Cardiac fibroblast (primary cell): Measurements from ENCODE around the gene ASAP2.

Experiments used
- DNase-seq, 2 donors: peaks; one replicate each; pipeline versions ENCODE4 v3.0.0 to v3.0.0-alpha.2; 2010; ENCODE audit warnings: low read depth in 2 of 2
- H3K4me3 ChIP-seq, 2 donors: replicated peaks in 1 of 2; 1 replicate in 1 of 2; 2 replicates in 1 of 2; pipeline ENCODE4 v1.5.1; 2011; ENCODE audit warnings: low read depth in 2 of 2, low read length in 2 of 2, mild to moderate bottlenecking in 2 of 2, moderate library complexity in 1 of 2
- TF ChIP-seq, protein P1 (sequence below): IDR thresholded peaks from one replicate; pipeline ENCODE4 v1.5.1; 2011; ENCODE audit warnings: low read depth, mild to moderate bottlenecking, low read length, inconsistent platforms

ASAP2 gene

DNA sequence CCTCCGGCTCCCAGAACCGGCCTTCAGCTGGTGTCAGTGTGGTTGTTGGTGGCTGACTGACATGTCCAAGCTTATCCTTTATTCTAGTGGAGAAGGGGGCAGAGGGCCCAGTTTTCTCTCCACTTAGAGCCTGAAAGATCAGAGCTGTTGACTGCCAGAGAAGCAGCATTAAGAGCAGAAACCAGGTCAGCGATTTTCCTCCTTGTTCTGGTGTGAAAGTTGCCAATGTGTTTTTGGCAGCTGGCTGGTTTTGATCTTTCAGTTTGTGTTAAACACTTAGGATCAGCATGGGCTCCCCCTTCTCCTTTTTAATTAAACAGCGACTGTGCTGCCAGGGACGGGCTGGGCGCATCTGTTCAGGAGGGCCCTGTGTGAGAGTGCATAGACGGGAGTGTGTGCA, 100.9 kb downstream of the ASAP2 start:
- DNase-seq: no peak
- TF ChIP-seq, protein P1, sequence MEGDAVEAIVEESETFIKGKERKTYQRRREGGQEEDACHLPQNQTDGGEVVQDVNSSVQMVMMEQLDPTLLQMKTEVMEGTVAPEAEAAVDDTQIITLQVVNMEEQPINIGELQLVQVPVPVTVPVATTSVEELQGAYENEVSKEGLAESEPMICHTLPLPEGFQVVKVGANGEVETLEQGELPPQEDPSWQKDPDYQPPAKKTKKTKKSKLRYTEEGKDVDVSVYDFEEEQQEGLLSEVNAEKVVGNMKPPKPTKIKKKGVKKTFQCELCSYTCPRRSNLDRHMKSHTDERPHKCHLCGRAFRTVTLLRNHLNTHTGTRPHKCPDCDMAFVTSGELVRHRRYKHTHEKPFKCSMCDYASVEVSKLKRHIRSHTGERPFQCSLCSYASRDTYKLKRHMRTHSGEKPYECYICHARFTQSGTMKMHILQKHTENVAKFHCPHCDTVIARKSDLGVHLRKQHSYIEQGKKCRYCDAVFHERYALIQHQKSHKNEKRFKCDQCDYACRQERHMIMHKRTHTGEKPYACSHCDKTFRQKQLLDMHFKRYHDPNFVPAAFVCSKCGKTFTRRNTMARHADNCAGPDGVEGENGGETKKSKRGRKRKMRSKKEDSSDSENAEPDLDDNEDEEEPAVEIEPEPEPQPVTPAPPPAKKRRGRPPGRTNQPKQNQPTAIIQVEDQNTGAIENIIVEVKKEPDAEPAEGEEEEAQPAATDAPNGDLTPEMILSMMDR: no peak
- no peak overlapping the region for H3K4me3 ChIP-seq

DNA sequence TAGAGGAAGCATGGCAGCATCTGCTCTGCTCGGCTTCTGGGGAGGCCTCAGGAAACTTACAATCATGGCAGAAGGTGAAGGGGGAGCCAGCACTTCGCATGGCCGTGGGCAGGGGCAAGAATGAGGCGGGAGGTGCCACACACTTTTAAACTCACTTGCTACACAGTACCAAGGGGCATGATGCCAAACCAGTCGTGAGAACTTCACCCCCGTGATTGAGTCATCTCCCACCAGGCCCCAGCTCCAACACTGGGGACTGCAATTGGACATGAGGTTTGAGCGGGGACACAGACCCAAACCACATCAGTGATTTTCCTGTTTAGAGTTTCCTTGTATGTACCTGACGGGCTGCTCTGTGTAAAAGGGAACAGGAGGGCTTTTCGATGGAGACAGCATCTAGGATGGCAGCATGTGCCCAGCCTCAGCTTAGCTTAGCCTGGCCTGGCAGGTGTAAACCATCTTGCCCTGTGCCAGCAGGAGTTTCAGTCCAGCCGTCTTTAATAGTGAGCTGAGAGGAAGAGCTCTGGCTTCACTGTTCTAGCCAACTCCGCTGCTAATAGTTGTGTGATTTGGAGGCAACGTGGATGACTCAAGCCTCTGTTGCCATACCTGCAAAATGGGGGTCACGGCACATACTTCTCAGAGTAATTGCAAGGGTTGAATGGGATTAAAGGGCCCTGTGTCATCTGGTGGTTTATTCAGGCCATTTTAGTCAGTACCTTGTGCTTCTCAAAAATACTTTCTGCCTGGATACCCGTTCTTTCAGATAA, 101.8 kb downstream of the ASAP2 start:
- DNase-seq: peak in 1 of 2 donors; percentile 41
- H3K4me3 ChIP-seq: no peak overlapping the region
- TF ChIP-seq, protein P1: no peak

DNA sequence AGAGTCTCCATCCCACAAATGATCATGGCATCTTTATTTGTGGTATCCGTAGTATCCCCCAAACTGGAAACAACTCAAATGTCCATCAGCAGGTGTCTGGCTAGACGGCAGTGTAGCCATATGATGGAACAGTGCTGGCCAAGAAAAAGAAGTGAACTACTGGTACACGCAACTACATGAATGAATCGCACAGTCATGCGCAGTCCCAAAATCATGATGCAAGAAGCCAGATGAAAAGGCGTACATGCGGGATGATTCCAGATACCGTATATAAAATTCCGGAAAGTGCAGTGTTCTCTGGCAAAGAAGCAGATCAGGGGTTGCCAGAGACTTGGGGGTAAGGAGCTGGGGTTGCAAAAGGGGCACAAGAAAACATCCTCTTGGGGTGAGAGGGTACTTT, 102.5 kb downstream of the ASAP2 start:
- no peak overlapping the region for H3K4me3 ChIP-seq
- DNase-seq: no peak
- TF ChIP-seq, protein P1: no peak

DNA sequence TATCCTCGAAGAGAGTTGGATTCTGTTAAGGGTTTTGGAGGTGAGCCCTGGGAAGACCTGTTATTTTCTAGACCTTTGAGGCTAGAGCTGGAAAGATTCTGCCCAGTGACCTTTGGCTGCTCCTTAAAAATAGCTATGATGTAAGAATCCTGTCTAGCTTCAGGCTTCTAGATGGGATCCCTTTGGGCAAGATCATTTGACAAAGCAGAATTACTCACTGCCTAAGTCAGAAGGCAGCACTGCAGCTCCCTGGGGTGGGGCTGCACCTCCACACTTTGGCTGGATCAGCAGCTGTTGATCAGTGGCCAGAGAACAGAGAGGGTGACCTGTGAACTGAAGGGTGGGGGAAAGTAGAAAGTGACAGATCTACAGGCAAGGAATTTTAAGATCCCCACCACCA, 103.8 kb downstream of the ASAP2 start:
- TF ChIP-seq, protein P1: no peak
- H3K4me3 ChIP-seq: no peak overlapping the region
- peak; percentile 88 to 95 for DNase-seq

DNA sequence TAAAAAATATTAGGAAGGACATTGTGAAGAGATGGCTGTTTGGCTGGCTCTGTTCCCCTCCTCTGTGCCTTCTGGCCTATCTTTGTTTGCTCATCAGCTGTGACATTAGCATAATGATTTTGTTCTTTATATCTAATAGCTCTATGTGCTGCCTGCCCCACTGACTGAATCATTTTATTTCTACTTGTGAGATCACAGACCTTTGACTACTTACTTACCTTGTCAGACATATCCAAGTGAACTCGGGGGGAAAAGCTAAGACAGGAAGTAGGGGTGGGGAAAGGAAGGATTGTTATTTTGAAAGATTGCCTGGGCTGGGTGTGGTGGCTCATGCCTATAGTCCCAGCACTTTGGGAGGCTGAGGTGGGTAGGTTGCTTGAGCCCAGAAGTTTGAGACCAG, 104.2 kb downstream of the ASAP2 start:
- DNase-seq: peak in 1 of 2 donors; percentile 72
- TF ChIP-seq, protein P1: no peak
- no peak overlapping the region for H3K4me3 ChIP-seq

DNA sequence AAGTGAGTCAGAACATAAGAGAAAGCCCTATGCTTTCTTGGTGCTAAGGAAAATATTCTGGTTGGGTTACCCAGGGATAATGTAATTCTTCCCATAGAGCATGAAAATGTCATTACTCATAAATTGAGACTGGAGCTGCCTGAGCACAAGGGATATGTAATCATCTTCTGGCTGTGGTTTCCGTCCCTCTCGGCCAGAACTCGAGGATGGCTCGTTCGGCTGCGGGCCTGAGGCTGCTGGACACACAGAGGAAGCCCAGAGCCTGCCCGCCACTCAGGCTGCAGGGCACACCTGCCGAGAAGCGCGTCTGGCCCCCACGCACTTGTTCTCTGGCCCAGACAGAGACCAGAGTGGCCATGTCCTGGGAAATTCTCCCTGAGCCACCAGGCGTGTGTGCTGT, 104.9 kb downstream of the ASAP2 start:
- TF ChIP-seq, protein P1: no peak
- peak; percentile 77 to 95 for DNase-seq
- peak overlapping the region in 1 of 2 donors; percentile 28 for H3K4me3 ChIP-seq

DNA sequence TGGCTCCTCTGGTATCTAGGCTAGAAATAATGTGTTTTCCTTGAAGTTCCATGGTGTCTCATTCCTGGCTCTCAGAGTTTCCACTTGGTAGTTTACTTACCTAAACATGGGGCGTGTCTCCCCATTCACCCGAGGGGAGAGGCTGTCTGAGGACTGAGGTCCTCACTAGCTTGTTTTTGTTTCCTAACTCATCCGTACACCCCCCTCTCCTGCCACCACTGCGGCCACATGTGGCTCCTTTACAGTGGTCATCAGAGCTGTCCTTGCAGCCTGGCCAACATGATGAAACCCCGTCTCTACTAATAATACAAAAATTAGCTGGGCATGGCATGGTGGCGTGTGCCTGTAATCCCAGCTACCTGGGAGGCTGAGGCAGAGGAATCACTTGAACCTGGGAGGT, 106.0 kb downstream of the ASAP2 start:
- DNase-seq: no peak
- H3K4me3 ChIP-seq: no peak overlapping the region
- TF ChIP-seq, protein P1: no peak
